ENCODE results near the gene PRR29.

The PRR29 gene

DNA sequence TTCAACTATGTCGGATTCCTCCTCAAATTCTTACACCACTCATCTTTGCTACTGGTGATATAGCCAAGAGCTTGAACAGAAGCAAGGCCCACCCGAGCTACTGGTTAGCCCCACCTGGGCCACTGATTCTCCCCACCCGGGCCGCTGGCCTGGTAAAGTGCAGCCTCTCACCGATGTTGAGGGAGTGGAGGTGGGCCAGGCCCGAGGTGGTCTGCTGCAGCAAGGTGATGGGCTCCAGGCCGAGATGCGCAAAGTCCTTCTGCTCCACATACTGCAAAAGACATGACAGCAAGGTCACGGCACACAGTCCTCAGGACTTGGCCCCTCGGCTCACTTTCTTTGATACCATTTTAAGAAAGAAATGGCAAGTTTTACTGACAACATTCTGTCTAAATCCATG, 55.0 kb downstream of the PRR29 start:
- Histone ChIP-seq H3K9me3 (no peaks in the 10 kb centered on the region), H3K27ac (no peak overlapping the region), H3K27me3 (no peaks in the 10 kb centered on the region), H3K4me1 (no peaks in the 10 kb centered on the region), H3K36me3 (peaks cover 80 to 97% (median 84%) of the 10 kb centered on the region in 3 donors), H3K4me3 (no peak overlapping the region)
- no peak for DNase-seq
- TF ChIP-seq, protein P1, sequence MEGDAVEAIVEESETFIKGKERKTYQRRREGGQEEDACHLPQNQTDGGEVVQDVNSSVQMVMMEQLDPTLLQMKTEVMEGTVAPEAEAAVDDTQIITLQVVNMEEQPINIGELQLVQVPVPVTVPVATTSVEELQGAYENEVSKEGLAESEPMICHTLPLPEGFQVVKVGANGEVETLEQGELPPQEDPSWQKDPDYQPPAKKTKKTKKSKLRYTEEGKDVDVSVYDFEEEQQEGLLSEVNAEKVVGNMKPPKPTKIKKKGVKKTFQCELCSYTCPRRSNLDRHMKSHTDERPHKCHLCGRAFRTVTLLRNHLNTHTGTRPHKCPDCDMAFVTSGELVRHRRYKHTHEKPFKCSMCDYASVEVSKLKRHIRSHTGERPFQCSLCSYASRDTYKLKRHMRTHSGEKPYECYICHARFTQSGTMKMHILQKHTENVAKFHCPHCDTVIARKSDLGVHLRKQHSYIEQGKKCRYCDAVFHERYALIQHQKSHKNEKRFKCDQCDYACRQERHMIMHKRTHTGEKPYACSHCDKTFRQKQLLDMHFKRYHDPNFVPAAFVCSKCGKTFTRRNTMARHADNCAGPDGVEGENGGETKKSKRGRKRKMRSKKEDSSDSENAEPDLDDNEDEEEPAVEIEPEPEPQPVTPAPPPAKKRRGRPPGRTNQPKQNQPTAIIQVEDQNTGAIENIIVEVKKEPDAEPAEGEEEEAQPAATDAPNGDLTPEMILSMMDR (IDR thresholded peaks at IDR 0.05) = no peak
- intact Hi-C loops (cut with DNase I; ENCODE audit: low total_unique reads) = loop anchor here (10.0 kb wide), 1 partner anchor 242 kb away; no protein-coding TSS in a partner anchor
